ENCODE data around the gene HS3ST3A1. TPM values are rescaled to one million over a fixed set of nuclear protein-coding genes. Genes with fewer than 3 reads are reported as not detected.

Gene HS3ST3A1
- total RNA-seq (2022; extraction: Qiagen RNA extraction), result 0.32 TPM in 1 of 5 replicates, not detected in the others

GRCh38 chr17:13601776-13602551 lies at the start of gene HS3ST3A1:
HS3ST3A1 (minus strand) TSS chr17:13601929; CDS start chr17:13601129, 800 bp downstream.

